NCI-H69 (cell line): Measurements from ENCODE around the gene SPINK1.
"Not testable (repeated sequence)": the region's sequence is repeated elsewhere in the genome, so short reads cannot be mapped to it uniquely, and the experiment has no call there.

ENCODE experiments used
- DNase-seq: peaks from one replicate; lab custom pipeline; 2025; lab: John Stamatoyannopoulos, UW

The SPINK1 gene

GRCh38 chr5:147854894-147855773 is 23.7 kb upstream of the SPINK1 start:
- no peak for DNase-seq

- DNase-seq, result no peak
Measured at GRCh38 chr5:147854331-147854730, 22.9 kb upstream of the SPINK1 start.

GRCh38 chr5:147853372-147853987 is 22.0 kb upstream of the SPINK1 start:
- DNase-seq, result no peak

- no peak for DNase-seq
Measured at GRCh38 chr5:147852365-147852764, 20.9 kb upstream of the SPINK1 start.

GRCh38 chr5:147851578-147851977 is 20.1 kb upstream of the SPINK1 start:
- no peak for DNase-seq

- DNase-seq, result no peak
Measured at GRCh38 chr5:147849226-147849625, 17.8 kb upstream of the SPINK1 start.

GRCh38 chr5:147845618-147846017 is 14.1 kb upstream of the SPINK1 start:
- DNase-seq, result no peak

GRCh38 chr5:147844846-147845245 is 13.4 kb upstream of the SPINK1 start:
- no peak for DNase-seq

- DNase-seq, result no peak
Measured at GRCh38 chr5:147842869-147843268, 11.4 kb upstream of the SPINK1 start.

GRCh38 chr5:147836439-147836838 is 5.0 kb upstream of the SPINK1 start:
- no peak for DNase-seq

GRCh38 chr5:147835386-147835798 is 3.9 kb upstream of the SPINK1 start:
- peak; percentile 91 for DNase-seq

- no peak for DNase-seq
Measured at GRCh38 chr5:147832541-147832940, 1.1 kb upstream of the SPINK1 start.

- peak; percentile 24 for DNase-seq
Measured at GRCh38 chr5:147830035-147830434, 1.4 kb downstream of the SPINK1 start.

- not testable (repeated sequence) for DNase-seq
Measured at GRCh38 chr5:147827017-147827416, 4.5 kb downstream of the SPINK1 start.

- DNase-seq, result no peak
Measured at GRCh38 chr5:147826361-147826760, 5.1 kb downstream of the SPINK1 start.

- peak; percentile 91 for DNase-seq
Measured at GRCh38 chr5:147822686-147823491, 8.6 kb downstream of the SPINK1 start.

GRCh38 chr5:147822222-147822621 is 9.2 kb downstream of the SPINK1 start:
- not testable (repeated sequence) for DNase-seq

GRCh38 chr5:147821766-147822165 is 9.7 kb downstream of the SPINK1 start:
- no peak for DNase-seq

- peak; percentile 19 for DNase-seq
Measured at GRCh38 chr5:147819261-147819770, 12.2 kb downstream of the SPINK1 start.

GRCh38 chr5:147818290-147818689 is 13.2 kb downstream of the SPINK1 start:
- peak; percentile 31 for DNase-seq

- DNase-seq, result no peak
Measured at GRCh38 chr5:147813696-147814095, 17.8 kb downstream of the SPINK1 start.
